ENCODE data around the gene KREMEN1.

DNA sequence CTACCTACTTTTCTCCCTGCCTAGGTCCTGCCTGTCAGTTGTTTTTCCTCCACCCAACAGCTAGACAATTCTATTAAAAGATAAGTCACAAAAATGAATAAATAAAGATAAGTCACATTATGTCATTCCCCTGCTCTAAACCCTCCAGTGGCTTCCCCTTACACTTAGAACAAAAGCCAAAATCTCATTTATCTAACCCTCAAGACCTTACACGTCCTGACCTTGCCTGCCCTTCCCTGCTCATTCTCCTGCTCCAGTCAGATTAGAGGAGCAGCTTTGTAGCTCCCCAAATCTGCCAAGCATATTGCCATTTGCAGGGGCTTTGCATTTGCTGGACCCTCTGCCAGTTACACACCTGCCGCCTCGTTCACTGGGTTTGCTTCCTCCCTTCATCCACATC lies 16.7 kb downstream of the KREMEN1 start:
- TF ChIP-seq, protein P1, sequence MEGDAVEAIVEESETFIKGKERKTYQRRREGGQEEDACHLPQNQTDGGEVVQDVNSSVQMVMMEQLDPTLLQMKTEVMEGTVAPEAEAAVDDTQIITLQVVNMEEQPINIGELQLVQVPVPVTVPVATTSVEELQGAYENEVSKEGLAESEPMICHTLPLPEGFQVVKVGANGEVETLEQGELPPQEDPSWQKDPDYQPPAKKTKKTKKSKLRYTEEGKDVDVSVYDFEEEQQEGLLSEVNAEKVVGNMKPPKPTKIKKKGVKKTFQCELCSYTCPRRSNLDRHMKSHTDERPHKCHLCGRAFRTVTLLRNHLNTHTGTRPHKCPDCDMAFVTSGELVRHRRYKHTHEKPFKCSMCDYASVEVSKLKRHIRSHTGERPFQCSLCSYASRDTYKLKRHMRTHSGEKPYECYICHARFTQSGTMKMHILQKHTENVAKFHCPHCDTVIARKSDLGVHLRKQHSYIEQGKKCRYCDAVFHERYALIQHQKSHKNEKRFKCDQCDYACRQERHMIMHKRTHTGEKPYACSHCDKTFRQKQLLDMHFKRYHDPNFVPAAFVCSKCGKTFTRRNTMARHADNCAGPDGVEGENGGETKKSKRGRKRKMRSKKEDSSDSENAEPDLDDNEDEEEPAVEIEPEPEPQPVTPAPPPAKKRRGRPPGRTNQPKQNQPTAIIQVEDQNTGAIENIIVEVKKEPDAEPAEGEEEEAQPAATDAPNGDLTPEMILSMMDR (IDR thresholded peaks at IDR 0.05): no peak
- TF ChIP-seq POLR2AphosphoS5 (IDR thresholded peaks at IDR 0.05): no peak

Measured in upper lobe of left lung (tissue), 4 donors.